ENCODE results near the gene HIPK2. TPM values are rescaled to one million over a fixed set of nuclear protein-coding genes. Genes with fewer than 3 reads are reported as not detected.
A peak's percentile ranks its signal among the peaks of the same experiment; 100 is the strongest.

The HIPK2 gene
- total and polyA plus RNA-seq, 2 experiments from 2014 or later = 7.3 to 16.9 TPM

DNA sequence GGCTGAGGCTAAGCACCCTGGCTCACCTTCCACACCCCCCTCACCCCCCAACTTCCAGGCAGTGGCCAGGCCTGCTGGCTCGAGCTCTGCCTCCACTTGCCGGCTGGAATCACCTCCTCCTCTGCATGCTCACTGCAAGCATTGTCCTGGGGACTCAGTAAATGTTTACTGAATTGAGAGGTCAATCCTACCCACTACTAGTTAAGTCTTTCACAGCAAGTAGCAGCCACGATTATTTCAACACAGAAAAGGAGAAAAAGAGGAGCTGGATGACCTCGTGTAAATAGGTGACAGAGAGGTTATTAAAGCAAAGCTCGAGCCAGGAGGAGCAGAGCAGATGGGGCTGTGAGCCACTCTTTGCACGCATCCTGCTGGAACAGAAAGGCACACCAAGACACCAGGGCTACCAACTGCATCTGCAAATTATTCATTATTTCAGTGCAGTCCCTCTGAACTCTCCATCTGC, 32.1 kb downstream of the HIPK2 start (continued):
- TF ChIP-seq, protein P1, sequence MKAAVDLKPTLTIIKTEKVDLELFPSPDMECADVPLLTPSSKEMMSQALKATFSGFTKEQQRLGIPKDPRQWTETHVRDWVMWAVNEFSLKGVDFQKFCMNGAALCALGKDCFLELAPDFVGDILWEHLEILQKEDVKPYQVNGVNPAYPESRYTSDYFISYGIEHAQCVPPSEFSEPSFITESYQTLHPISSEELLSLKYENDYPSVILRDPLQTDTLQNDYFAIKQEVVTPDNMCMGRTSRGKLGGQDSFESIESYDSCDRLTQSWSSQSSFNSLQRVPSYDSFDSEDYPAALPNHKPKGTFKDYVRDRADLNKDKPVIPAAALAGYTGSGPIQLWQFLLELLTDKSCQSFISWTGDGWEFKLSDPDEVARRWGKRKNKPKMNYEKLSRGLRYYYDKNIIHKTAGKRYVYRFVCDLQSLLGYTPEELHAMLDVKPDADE (IDR thresholded peaks at IDR 0.05) = no peak
- TF ChIP-seq, protein P2, sequence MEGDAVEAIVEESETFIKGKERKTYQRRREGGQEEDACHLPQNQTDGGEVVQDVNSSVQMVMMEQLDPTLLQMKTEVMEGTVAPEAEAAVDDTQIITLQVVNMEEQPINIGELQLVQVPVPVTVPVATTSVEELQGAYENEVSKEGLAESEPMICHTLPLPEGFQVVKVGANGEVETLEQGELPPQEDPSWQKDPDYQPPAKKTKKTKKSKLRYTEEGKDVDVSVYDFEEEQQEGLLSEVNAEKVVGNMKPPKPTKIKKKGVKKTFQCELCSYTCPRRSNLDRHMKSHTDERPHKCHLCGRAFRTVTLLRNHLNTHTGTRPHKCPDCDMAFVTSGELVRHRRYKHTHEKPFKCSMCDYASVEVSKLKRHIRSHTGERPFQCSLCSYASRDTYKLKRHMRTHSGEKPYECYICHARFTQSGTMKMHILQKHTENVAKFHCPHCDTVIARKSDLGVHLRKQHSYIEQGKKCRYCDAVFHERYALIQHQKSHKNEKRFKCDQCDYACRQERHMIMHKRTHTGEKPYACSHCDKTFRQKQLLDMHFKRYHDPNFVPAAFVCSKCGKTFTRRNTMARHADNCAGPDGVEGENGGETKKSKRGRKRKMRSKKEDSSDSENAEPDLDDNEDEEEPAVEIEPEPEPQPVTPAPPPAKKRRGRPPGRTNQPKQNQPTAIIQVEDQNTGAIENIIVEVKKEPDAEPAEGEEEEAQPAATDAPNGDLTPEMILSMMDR (conservative IDR thresholded peaks at IDR 0.05; ENCODE audit: low read depth in 2 of 2) = no peak
- no peak for TF ChIP-seq EZH2 (IDR thresholded peaks at IDR 0.05; ENCODE audit: low read depth, unreplicated experiment)
- no peak for TF ChIP-seq CREB1 (CRISPR knock-in tag; IDR thresholded peaks at IDR 0.05; ENCODE audit: low read depth)
- no peak for TF ChIP-seq ZNF114 (CRISPR knock-in tag; IDR thresholded peaks at IDR 0.05)
- no peak for TF ChIP-seq POLR2AphosphoS5 (IDR thresholded peaks at IDR 0.05; ENCODE audit: low read depth)
- TF ChIP-seq NANOG (IDR thresholded peaks at IDR 0.05; ENCODE audit: borderline replicate concordance) = no peak
- no peak for TF ChIP-seq ZNF331 (CRISPR knock-in tag; IDR thresholded peaks at IDR 0.05; ENCODE audit: low read depth)

DNA sequence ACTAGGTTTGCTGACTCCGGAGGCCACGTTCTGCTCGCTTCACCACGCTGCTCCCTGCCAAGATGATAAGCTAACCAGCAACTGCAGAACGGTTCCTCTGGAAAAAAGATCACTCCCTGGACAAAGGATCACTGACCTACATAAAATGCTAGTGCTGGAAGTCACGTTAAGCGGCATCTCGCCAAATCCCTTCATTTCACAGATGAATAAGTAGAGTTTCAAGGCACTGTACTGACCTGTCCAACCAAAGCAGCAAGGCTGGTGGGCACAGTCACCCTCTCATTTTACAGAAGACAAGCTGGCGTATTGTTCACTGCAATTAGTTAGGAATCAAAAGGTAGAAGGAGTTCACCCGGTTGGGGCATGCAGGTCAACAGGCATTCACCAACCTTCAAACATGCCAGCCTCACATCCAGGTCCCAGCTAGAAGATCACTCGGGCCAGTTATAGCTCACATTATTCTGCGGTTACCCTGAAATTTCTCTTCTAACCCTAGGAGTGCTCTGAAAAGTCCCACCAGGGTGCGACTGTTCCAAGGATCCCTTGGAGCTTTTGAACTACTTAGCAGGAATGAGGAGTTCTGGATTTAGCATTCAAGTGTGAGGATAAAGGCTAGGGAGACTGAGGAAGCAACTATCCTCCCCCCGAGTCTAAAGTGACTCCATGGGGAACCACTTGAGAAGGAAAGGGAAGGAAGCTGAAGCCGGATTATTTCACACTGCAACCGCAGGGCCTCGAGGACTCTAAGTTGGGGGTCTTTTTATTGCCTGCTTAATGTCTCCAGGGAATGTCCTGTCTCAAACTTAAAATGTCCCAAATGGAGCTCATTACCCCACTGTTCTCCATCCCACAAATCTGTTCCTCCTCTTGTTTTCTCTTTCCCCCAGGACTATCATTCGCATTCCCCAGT, 32.8 kb downstream of the HIPK2 start:
- Histone ChIP-seq H3K4me3 (no peak overlapping the region), H3K9me2 (ENCODE audit: insufficient read depth) (no peaks in the 10 kb centered on the region), H2AFZ (no peak overlapping the region), H3F3A (replicated peaks; ENCODE audit: low read depth) (no peaks in the 10 kb centered on the region), H3K27ac (ENCODE audit: low read depth) (0 out of 2 replicates have a peak overlapping the region, but pooled peaks have one; percentile 50), H4K20me1 (replicated peaks; ENCODE audit: insufficient read depth) (no peaks in the 10 kb centered on the region; the same call in 1 of the 2 replicates), H3K27me3 (ENCODE audit: insufficient read depth) (no peaks in the 10 kb centered on the region), H3K4me2 (no peak overlapping the region), H3K79me2 (replicated peaks; ENCODE audit: insufficient read depth) (peaks cover 33% of the 10 kb centered on the region), H3K4me1 (ENCODE audit: insufficient read depth) (peaks cover 10% of the 10 kb centered on the region), H3K36me3 (ENCODE audit: insufficient read depth) (no peaks in the 10 kb centered on the region)
- Mint-ChIP-seq H3K9me3 (no peaks in the 10 kb centered on the region), H3K36me3 (ENCODE audit: low read depth) (no peaks in the 10 kb centered on the region), H3K4me1 (peaks cover 22% of the 10 kb centered on the region), H3K27ac (peak overlapping the region; percentile 39; the same call in 1 of the 2 replicates), H3K27me3 (ENCODE audit: insufficient read depth, low read depth, poor library complexity) (no peaks in the 10 kb centered on the region), H3K4me3 (no peak overlapping the region)
- ATAC-seq (peak; percentile 30), DNase-seq (ENCODE audit: low spot score) (no peak)
- TF ChIP-seq, protein P1 (IDR thresholded peaks at IDR 0.05) = no peak
- TF ChIP-seq POLR2AphosphoS5 (IDR thresholded peaks at IDR 0.05; ENCODE audit: low read depth) = no peak
- TF ChIP-seq ZNF331 (CRISPR knock-in tag; IDR thresholded peaks at IDR 0.05; ENCODE audit: low read depth) = no peak
- no peak for TF ChIP-seq STAT1 (IDR thresholded peaks at IDR 0.05; ENCODE audit: unreplicated experiment)

Data from GM23338 (cell line).